ENCODE measurements around the gene CYTH1. TPM values are rescaled to one million over a fixed set of nuclear protein-coding genes. Genes with fewer than 3 reads are reported as not detected.

The CYTH1 gene
- total and polyA plus RNA-seq, 2 donors (not counting 1 experiment from before 2014, with no cell fraction given) = 255 to 353 TPM

- H2AFZ ChIP-seq (ENCODE audit: insufficient read depth, low read depth, low read length, poor library complexity, severe bottlenecking) = no peak overlapping the region
- H3K79me2 ChIP-seq (ENCODE audit: control insufficient read depth, insufficient read depth, low read length) = peaks cover 97% of the 10 kb centered on the region
- CTCF ChIA-PET = interaction anchor here (0.9 to 7.0 kb wide), 8 partner anchors 16 to 244 kb away, joined by 3 to 35 read pairs (median 5); no protein-coding TSS in a partner anchor
- H4K20me1 ChIP-seq (ENCODE audit: control insufficient read depth, insufficient read depth, low read length, poor library complexity, severe bottlenecking) = peaks cover 64% of the 10 kb centered on the region
- POLR2A ChIA-PET = interaction anchor here (0.7 kb wide), 1 partner anchor 16 kb away, joined by 4 read pairs; no protein-coding TSS in a partner anchor
- H3K27me3 ChIP-seq (replicated peaks in 1 of 4; ENCODE audit: control extremely low read depth in 1 of 4, control insufficient read depth in 3 of 4, insufficient read depth in 4 of 4, low read length in 3 of 4) = no peaks in the 10 kb centered on the region
- H3K27me3 Mint-ChIP-seq = no peaks in the 10 kb centered on the region
- peaks cover 89% of the 10 kb centered on the region for H3K4me1 Mint-ChIP-seq
- TF ChIP-seq EZH2 (IDR thresholded peaks at IDR 0.05; ENCODE audit: borderline replicate concordance, insufficient read depth, low read depth, low read length, poor library complexity, severe bottlenecking) = no peak
- TF ChIP-seq CTCF (IDR thresholded peaks at IDR 0.05) = no peak
- peak overlapping the region; percentile 26 to 59 for H3K27ac ChIP-seq (ENCODE audit: low read length in 2 of 2)
- peak overlapping the region; percentile 32 for H3K4me2 ChIP-seq (replicated peaks; ENCODE audit: low read depth, low read length, poor library complexity, severe bottlenecking)
- no peak overlapping the region for H3K4me3 Mint-ChIP-seq
- ATAC-seq (ENCODE audit: low read depth) (no peak), DNase-seq (no peak)
- H3K4me1 ChIP-seq (ENCODE audit: control insufficient read depth in 2 of 2, insufficient read depth in 2 of 2, low read length in 2 of 2) = peaks cover 83 to 85% of the 10 kb centered on the region in 2 donors
- H3K9me3 Mint-ChIP-seq (ENCODE audit: insufficient read depth) = no peaks in the 10 kb centered on the region
- H3K27ac Mint-ChIP-seq = peak overlapping the region; percentile 81
- H3K9ac ChIP-seq (ENCODE audit: low read length) = no peak overlapping the region
- WGBS (ENCODE audit: insufficient coverage) = 88% methylated on average over 3 of the region's 5 CpGs
- intact Hi-C loops (cut with micrococcal nuclease) = no loop called here
- no peaks in the 10 kb centered on the region for H3K9me3 ChIP-seq (ENCODE audit: control extremely low read depth in 1 of 3, control insufficient read depth in 2 of 3, insufficient read depth in 1 of 3, low read length in 2 of 3)
- H3K4me3 ChIP-seq (ENCODE audit: control extremely low read depth in 1 of 5, extremely low read depth in 1 of 5, insufficient read depth in 1 of 5, low read depth in 2 of 5, low read length in 4 of 5) = no peak overlapping the region
- H3K36me3 ChIP-seq (replicated peaks in 1 of 2; ENCODE audit: control extremely low read depth in 1 of 2, control insufficient read depth in 1 of 2, extremely low read depth in 1 of 2, insufficient read depth in 2 of 2, low read length in 1 of 2) = peaks cover 2 to 21% of the 10 kb centered on the region in 2 experiments
These were observed 40.3 kb downstream of the CYTH1 start for GRCh38 chr17:78741644-78742284.

All from B cell (primary cell).